ENCODE data around the gene VPS36. TPM values are rescaled to one million over a fixed set of nuclear protein-coding genes. Genes with fewer than 3 reads are reported as not detected.

The VPS36 gene
- total RNA-seq, 2 donors from 2014 or later = 35.3 to 44.6 TPM

DNA sequence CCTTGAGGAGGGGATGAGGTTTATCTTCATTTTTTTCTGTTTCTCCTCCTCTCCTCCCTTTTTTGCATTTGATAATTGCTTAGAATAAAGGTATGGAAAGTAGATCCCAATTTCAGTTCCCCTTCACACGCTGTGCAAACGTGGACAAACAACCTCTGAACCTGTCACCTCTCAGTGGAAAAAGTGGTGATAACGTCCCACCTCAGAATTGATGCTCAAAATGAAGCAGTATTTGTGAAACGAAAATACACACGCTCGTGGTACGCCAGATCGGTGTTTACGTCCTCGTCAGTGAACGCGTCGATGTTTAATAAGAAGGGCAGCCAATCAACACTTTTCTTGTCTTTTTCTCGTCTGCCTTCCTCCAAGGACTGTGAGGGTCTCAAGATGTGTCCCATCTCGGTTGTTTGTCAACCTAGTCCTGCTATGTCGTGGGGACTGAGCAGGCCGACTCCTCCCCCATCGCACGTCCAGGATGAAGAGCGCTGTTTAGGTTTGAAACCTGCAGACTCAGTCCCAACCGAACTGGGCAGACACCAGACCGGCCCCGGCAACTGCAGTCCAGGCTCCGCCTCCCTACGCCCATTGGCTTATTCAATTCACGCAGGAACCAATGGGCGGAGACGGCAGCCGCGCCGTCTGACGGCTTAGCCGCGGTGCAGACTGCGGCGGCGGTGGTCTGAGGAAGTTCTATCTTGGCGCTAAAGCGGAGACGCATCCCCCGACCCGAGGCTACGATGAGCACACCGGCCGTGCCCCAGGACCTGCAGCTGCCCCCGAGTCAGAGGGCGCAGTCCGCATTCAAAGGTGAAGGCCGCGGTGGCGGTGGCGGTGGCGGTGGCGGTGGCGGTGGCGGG is 4.6 kb upstream of the VPS36 start, which contains the start of gene CKAP2:
TSS of gene CKAP2 (plus strand) at position 659 of the 857 bp plus-strand sequence. CDS start at position 738, 79 bp downstream.
- Histone ChIP-seq H3K4me3 (peak within 1 kb of the TSS; percentile 51 to 58), H3K4me1 (peaks cover 22% of the 10 kb centered on the region), H3K9me3 (no peaks in the 10 kb centered on the region), H3K36me3 (replicated peaks in 1 of 2; ENCODE audit: insufficient read depth in 1 of 2, low read depth in 2 of 2) (no peaks in the 10 kb centered on the region), H3K27me3 (no peaks in the 10 kb centered on the region), H3K27ac (peak within 1 kb of the TSS; percentile 86 to 95 (median 88))
- intact Hi-C loops (cut with DNase I) = no loop called here
- TF ChIP-seq, protein P1, sequence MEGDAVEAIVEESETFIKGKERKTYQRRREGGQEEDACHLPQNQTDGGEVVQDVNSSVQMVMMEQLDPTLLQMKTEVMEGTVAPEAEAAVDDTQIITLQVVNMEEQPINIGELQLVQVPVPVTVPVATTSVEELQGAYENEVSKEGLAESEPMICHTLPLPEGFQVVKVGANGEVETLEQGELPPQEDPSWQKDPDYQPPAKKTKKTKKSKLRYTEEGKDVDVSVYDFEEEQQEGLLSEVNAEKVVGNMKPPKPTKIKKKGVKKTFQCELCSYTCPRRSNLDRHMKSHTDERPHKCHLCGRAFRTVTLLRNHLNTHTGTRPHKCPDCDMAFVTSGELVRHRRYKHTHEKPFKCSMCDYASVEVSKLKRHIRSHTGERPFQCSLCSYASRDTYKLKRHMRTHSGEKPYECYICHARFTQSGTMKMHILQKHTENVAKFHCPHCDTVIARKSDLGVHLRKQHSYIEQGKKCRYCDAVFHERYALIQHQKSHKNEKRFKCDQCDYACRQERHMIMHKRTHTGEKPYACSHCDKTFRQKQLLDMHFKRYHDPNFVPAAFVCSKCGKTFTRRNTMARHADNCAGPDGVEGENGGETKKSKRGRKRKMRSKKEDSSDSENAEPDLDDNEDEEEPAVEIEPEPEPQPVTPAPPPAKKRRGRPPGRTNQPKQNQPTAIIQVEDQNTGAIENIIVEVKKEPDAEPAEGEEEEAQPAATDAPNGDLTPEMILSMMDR (IDR thresholded peaks at IDR 0.05) = no peak
- TF ChIP-seq POLR2A (IDR thresholded peaks at IDR 0.05) = peak; percentile 31 to 80 (median 75)
- ATAC-seq = peak; percentile 90
- DNase-seq = peak; percentile 92 to 96 (median 94)
- 0% methylated on average over 21 to 55 of the region's 56 CpGs for WGBS, 2 donors

DNA sequence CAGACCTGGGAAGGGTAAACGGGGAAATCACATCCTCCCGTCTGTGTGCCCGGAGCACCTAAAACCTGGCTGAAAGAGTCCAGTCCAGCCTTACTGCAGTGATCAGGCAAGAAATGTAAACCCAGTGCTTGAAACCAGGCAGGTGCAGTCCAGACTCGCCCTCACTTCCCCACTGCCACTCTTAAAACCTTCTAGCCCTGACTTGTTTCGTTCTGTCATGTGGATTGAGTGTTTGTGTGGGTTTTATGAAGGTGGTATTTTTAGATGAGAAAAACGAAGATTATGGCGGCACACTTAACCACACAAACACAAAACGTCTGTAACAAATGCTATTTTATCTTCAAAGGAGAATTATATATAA is 4.0 kb upstream of the VPS36 start:
- DNase-seq (peak in 1 of 4 donors; percentile 17), ATAC-seq (no peak)
- peaks cover 23% of the 10 kb centered on the region for H3K4me1 ChIP-seq
- no peaks in the 10 kb centered on the region for H3K9me3 ChIP-seq
- no peak for TF ChIP-seq POLR2A (IDR thresholded peaks at IDR 0.05)
- TF ChIP-seq, protein P1 (IDR thresholded peaks at IDR 0.05) = no peak
- no peaks in the 10 kb centered on the region for H3K36me3 ChIP-seq (replicated peaks in 1 of 2; ENCODE audit: insufficient read depth in 1 of 2, low read depth in 2 of 2)
- H3K4me3 ChIP-seq = peak overlapping the region in 1 of 2 donors; percentile 51
- no peaks in the 10 kb centered on the region for H3K27me3 ChIP-seq
- intact Hi-C loops (cut with DNase I) = no loop called here
- 3 to 10% methylated on average over 8 of the region's 8 CpGs for WGBS, 2 donors
- H3K27ac ChIP-seq = peak overlapping the region in 3 of 4 donors; percentile 86 to 95 (median 89)

DNA sequence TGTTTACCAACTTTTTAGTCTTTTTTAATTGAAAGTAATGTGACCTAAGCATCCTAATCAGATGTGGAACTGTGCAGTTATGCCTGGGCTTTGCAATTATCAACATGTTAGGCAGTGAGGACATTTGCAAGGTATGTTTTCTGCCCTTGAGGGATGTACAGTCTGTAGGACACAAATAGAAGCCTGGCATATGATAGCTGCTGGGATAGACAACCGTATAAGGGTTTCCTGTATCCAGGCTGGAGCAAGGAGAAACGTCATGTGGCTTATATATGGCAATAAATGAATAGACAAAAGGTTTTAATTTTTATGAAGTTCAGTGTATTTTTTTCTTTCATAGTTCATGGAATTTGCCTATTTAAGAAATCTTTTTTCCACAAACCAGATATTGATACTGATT is 2.0 kb upstream of the VPS36 start:
- Histone ChIP-seq H3K27me3 (no peaks in the 10 kb centered on the region), H3K27ac (no peak overlapping the region), H3K4me3 (no peak overlapping the region), H3K9me3 (no peaks in the 10 kb centered on the region), H3K4me1 (peaks cover 42% of the 10 kb centered on the region), H3K36me3 (replicated peaks in 1 of 2; ENCODE audit: insufficient read depth in 1 of 2, low read depth in 2 of 2) (no peaks in the 10 kb centered on the region)
- ATAC-seq (no peak), DNase-seq (no peak)
- TF ChIP-seq, protein P1 (IDR thresholded peaks at IDR 0.05) = no peak
- TF ChIP-seq POLR2A (IDR thresholded peaks at IDR 0.05) = no peak
- WGBS, 2 donors = 68 to 74% methylated on average over 2 of the region's 2 CpGs
- intact Hi-C loops (cut with DNase I) = no loop called here

DNA sequence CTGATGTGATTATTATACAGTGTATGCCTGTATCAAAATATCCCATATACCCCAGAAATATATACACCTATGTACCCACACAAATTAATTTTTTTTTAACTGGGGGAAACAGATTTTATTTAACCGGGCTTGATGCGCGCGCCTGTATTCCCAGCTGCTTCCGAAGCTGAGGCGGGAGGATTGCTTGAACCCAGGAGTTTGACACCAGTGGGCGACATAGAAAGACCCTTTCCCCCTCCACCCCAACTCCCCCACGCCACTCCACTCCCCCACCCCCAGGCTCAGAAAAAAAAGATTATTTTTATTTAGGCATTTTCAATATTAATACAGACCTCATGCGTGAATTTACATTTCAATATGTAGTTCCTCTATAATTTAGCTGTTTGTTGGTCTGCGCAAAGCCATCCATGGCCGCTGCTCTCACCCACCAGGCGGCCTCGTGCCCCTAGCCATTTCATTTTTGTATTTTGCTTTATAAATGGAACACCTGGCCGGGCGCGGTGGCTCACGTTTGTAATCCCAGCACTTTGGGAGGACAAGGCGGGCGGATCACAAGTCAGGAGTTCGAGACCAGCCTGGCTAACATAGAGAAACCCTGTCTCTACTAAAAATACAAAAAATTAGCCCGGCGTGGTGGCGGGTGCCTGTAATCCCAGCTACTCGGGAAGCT is 836 bp upstream of the VPS36 start:
- Histone ChIP-seq H3K36me3 (replicated peaks in 1 of 2; ENCODE audit: insufficient read depth in 1 of 2, low read depth in 2 of 2) (no peaks in the 10 kb centered on the region), H3K4me3 (no peak overlapping the region), H3K4me1 (peaks cover 40% of the 10 kb centered on the region), H3K27me3 (no peaks in the 10 kb centered on the region), H3K27ac (peak overlapping the region in 1 of 4 donors; percentile 96), H3K9me3 (no peaks in the 10 kb centered on the region)
- ATAC-seq (no peak), DNase-seq (no peak)
- TF ChIP-seq POLR2A (IDR thresholded peaks at IDR 0.05) = no peak
- TF ChIP-seq, protein P1 (IDR thresholded peaks at IDR 0.05) = no peak
- 75 to 83% methylated on average over 24 of the region's 24 CpGs for WGBS, 2 donors
- intact Hi-C loops (cut with DNase I) = no loop called here
